SH-SY5Y (cell line): ENCODE data around the gene PHLPP1.

Source experiments
- GATA2 ChIP-seq: IDR thresholded peaks from 2 replicates; pipeline ENCODE4 v1.6.1; 2011; ENCODE audit warnings: mild to moderate bottlenecking, low read depth, low read length
- GATA3 ChIP-seq: IDR thresholded peaks from 2 replicates; pipeline ENCODE4 v1.6.1; 2011; ENCODE audit warnings: low read depth, mild to moderate bottlenecking, low read length, moderate library complexity

GRCh38 chr18:62751977-62752376 lies 36.6 kb downstream of the PHLPP1 start:
- TF ChIP-seq GATA2 (no peak), GATA3 (no peak)
